Epithelial cell of esophagus (primary cell): ENCODE measurements around the gene CDK5R1.

ENCODE experiments used
- DNase-seq: peaks from one replicate; pipeline ENCODE4 v3.0.0; 2010; ENCODE audit warnings: low read depth
- H3K4me3 ChIP-seq: 2 replicates; pipeline ENCODE4 v1.5.1; 2011; ENCODE audit warnings: mild to moderate bottlenecking, low read length, control low read depth
- CTCF ChIP-seq: IDR thresholded peaks from 2 replicates; pipeline ENCODE4 v1.5.1; 2011; ENCODE audit warnings: low read depth, mild to moderate bottlenecking, low read length, control low read depth, inconsistent platforms; ENCODE audit not compliant: insufficient read depth; ENCODE audit errors: missing control alignments

CDK5R1 gene

GRCh38 chr17:32482568-32483320 is 4.0 kb upstream of the CDK5R1 start:
- no peak for DNase-seq
- H3K4me3 ChIP-seq = no peak overlapping the region
- TF ChIP-seq CTCF = no peak

GRCh38 chr17:32483451-32484019 is 3.3 kb upstream of the CDK5R1 start:
- TF ChIP-seq CTCF = peak; percentile 87
- DNase-seq = peak; percentile 74

DNA sequence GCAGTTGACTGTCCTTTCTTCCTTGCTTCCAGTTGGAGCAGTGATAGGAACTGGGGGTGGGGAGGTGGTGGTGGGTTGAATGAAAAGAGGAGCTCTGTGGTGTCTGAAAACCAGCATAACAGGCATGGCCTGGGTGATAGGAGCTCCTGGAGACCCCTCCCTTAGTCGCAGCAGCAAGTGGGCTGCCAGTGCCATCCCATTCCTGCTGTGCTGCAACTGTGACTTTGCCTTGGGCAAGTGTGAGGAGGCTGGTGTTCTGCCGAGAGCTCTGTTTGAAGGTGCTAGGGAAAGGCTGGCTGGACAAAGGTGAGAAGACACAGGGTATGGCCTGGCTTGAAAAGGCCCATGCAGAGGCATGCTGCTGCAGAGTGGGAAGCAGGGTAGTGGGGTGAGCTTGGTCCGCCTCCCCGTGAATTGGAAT is 2.7 kb upstream of the CDK5R1 start:
- DNase-seq = no peak
- H3K4me3 ChIP-seq = no peak overlapping the region
- TF ChIP-seq CTCF = no peak

More at GRCh38 chr17:32483451-32484019, 3.3 kb upstream of the CDK5R1 start:
- H3K4me3 ChIP-seq = no peak overlapping the region

GRCh38 chr17:32484628-32485027 is 2.2 kb upstream of the CDK5R1 start:
- no peak for TF ChIP-seq CTCF
- H3K4me3 ChIP-seq = no peak overlapping the region
- DNase-seq = no peak

DNA sequence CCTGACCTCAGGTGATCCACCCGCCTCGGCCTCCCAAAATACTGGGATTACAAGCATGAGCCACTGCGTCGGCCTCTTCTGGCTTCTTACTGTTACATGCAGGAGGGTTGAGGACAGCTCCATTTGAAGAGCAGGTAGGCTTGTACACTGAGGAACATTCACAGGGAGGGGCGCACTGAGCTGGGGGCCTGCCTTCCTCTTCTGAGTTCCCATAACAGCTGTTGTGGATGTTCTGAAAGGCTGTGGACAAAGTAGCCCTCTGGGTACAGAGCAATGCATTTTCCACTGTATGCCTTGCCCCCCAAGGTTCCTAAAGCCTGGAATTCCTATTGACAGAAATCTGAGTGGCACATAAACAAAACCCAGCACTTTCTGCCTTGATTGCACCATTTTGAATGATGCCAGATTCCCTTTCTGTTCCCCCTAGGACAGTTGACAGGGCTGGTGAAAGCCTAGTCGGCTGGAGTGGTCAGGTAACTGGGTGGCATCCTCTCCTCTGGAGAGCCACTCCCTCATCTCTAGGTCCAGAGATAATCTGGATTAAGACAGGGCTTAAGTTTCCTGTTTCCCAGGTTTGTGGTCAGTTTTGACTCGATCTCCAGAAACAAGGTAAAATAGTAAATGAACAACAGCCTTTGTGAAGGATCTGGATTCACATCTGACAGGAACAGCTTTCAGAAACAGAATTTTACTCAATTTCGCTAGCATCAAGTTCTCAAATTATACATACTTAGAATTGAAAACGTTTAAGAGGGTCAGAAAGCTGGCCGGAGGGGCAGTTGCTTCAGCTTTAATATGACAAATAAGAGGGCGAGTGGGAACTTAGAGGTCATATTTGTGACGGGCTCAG is 1.3 kb upstream of the CDK5R1 start:
- no peak for TF ChIP-seq CTCF

DNA sequence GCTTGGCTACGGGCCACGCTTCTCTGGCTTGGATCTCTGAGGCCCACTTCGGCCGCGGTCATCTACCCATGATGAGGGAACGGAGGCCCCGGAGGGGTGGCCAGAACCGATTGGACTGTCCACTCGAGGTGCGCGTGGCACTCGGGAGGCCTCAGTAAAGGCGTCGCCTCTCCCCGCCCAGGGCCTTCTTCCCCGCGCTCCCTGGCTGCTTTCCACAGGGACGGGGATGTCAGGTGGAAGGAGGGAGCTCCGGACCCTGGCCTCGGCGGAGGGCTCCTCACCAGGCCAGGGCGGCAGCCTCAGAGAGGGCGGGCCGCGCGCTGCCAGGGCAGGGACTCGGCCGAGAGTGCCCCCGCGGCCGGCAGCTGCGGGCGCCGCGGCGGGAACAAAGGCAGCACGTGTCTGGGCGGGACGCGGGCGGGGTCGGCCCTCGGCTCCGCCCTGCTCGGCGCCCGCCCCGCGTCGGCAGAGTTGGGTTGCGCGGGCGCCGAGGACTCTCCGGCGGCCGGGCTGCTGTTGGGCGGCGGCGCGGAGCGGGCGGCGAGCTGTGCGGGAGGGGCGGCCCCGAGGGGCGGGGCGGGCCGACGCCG is 587 bp upstream of the CDK5R1 start:
- DNase-seq = peak; percentile 88
- H3K4me3 ChIP-seq = peak overlapping the region; percentile 31
- no peak for TF ChIP-seq CTCF

More for the DNA sequence above, 1.3 kb upstream of the CDK5R1 start:
- no peak overlapping the region for H3K4me3 ChIP-seq
- no peak for DNase-seq
